Measurements from ENCODE around the gene CCL24. TPM values are rescaled to one million over a fixed set of nuclear protein-coding genes. Genes with fewer than 3 reads are reported as not detected.

The CCL24 gene
- total and polyA plus RNA-seq, 2 donors from 2014 or later, result not detected

DNA sequence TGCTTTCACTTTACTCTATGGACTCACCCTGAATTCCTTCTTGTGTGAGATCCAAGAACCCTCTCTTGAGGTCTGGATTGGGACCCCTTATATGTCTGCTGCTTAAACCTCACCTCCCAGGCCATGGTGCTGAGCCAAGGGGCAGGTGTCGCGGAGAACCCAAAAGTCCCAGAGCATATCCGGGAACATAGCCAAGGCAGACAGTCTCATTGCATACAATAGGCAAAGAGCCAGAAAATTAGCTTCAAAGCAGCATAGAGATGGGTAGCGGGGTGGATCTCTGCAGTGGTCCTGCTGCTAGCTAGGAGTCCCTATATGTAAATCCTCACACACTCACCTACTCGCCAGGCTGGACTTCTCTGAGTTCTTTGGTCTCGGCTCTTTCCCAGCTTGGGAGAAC, 5.5 kb downstream of the CCL24 start:
- H3K4me3 ChIP-seq (ENCODE audit: low read length in 3 of 3), result no peak overlapping the region
- no peak for FAIRE-seq
- no peaks in the 10 kb centered on the region for H3K4me1 ChIP-seq (ENCODE audit: control insufficient read depth in 2 of 3, insufficient read depth in 2 of 3, low read depth in 1 of 3, low read length in 3 of 3)
- no peak overlapping the region for H3K27ac ChIP-seq (ENCODE audit: low read depth in 2 of 2, low read length in 2 of 2)
- H3K9me3 ChIP-seq (ENCODE audit: control insufficient read depth in 2 of 3, insufficient read depth in 1 of 3, low read length in 3 of 3), result peaks cover 0 to 11% (median 0%) of the 10 kb centered on the region in 3 donors
- no peaks in the 10 kb centered on the region for H3K36me3 ChIP-seq (ENCODE audit: control insufficient read depth in 2 of 3, insufficient read depth in 3 of 3, low read length in 3 of 3)
- TF ChIP-seq, protein P1, sequence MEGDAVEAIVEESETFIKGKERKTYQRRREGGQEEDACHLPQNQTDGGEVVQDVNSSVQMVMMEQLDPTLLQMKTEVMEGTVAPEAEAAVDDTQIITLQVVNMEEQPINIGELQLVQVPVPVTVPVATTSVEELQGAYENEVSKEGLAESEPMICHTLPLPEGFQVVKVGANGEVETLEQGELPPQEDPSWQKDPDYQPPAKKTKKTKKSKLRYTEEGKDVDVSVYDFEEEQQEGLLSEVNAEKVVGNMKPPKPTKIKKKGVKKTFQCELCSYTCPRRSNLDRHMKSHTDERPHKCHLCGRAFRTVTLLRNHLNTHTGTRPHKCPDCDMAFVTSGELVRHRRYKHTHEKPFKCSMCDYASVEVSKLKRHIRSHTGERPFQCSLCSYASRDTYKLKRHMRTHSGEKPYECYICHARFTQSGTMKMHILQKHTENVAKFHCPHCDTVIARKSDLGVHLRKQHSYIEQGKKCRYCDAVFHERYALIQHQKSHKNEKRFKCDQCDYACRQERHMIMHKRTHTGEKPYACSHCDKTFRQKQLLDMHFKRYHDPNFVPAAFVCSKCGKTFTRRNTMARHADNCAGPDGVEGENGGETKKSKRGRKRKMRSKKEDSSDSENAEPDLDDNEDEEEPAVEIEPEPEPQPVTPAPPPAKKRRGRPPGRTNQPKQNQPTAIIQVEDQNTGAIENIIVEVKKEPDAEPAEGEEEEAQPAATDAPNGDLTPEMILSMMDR (IDR thresholded peaks at IDR 0.05; ENCODE audit: borderline replicate concordance, extremely low read depth, insufficient read depth), result no peak
- no peaks in the 10 kb centered on the region for H3K27me3 ChIP-seq (ENCODE audit: control insufficient read depth, insufficient read depth, low read length)
- intact Hi-C loops (cut with DNase I), result no loop called here
- H3K9ac ChIP-seq (ENCODE audit: low read length in 3 of 3), result no peak overlapping the region
- DNase-seq, result no peak

DNA sequence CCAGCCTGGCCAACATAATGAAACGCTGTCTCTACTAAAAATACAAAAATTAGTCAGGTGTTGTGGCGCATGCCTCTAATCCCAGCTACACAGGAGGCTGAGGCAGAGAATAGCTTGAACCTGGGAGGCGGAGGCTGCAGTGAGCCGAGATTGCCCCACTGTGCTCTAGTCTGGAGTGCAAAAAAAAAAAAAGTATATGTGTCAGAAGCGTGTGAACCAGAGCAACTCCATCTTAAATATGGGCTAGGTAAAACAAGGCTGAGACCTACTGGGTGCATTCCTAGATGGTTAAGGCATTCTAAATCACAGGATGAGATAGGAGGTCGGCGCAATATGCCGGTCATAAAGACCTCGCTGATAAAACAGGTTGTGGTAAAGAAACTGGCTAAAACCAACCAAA, 6.2 kb downstream of the CCL24 start:
- Histone ChIP-seq H3K4me1 (ENCODE audit: control insufficient read depth in 2 of 3, insufficient read depth in 2 of 3, low read depth in 1 of 3, low read length in 3 of 3) (no peaks in the 10 kb centered on the region), H3K27me3 (ENCODE audit: control insufficient read depth, insufficient read depth, low read length) (no peaks in the 10 kb centered on the region), H3K27ac (ENCODE audit: low read depth in 2 of 2, low read length in 2 of 2) (no peak overlapping the region), H3K9me3 (ENCODE audit: control insufficient read depth in 2 of 3, insufficient read depth in 1 of 3, low read length in 3 of 3) (peaks cover 0 to 11% (median 0%) of the 10 kb centered on the region in 3 donors), H3K9ac (ENCODE audit: low read length in 3 of 3) (no peak overlapping the region), H3K4me3 (ENCODE audit: low read length in 3 of 3) (no peak overlapping the region), H3K36me3 (ENCODE audit: control insufficient read depth in 2 of 3, insufficient read depth in 3 of 3, low read length in 3 of 3) (no peaks in the 10 kb centered on the region)
- TF ChIP-seq, protein P1 (IDR thresholded peaks at IDR 0.05; ENCODE audit: borderline replicate concordance, extremely low read depth, insufficient read depth), result no peak
- DNase-seq, result no peak
- FAIRE-seq, result no peak
- intact Hi-C loops (cut with DNase I), result no loop called here

- intact Hi-C loops (cut with DNase I), result no loop called here
- Histone ChIP-seq H3K4me3 (ENCODE audit: low read length in 3 of 3) (no peak overlapping the region), H3K27me3 (ENCODE audit: control insufficient read depth, insufficient read depth, low read length) (no peaks in the 10 kb centered on the region), H3K9ac (ENCODE audit: low read length in 3 of 3) (no peak overlapping the region), H3K36me3 (ENCODE audit: control insufficient read depth in 2 of 3, insufficient read depth in 3 of 3, low read length in 3 of 3) (no peaks in the 10 kb centered on the region), H3K4me1 (ENCODE audit: control insufficient read depth in 2 of 3, insufficient read depth in 2 of 3, low read depth in 1 of 3, low read length in 3 of 3) (no peaks in the 10 kb centered on the region), H3K27ac (ENCODE audit: low read depth in 2 of 2, low read length in 2 of 2) (no peak overlapping the region), H3K9me3 (ENCODE audit: control insufficient read depth in 2 of 3, insufficient read depth in 1 of 3, low read length in 3 of 3) (peaks cover 0 to 11% (median 0%) of the 10 kb centered on the region in 3 donors)
- TF ChIP-seq, protein P1 (IDR thresholded peaks at IDR 0.05; ENCODE audit: borderline replicate concordance, extremely low read depth, insufficient read depth), result no peak
- FAIRE-seq (no peak), DNase-seq (no peak)
These were observed 6.9 kb downstream of the CCL24 start for GRCh38 chr7:75806560-75807307.

Measured in kidney (tissue), 14 donors.